ENCODE data around the gene LRRC32. TPM values are rescaled to one million over a fixed set of nuclear protein-coding genes. Genes with fewer than 3 reads are reported as not detected.
"Not testable (repeated sequence)": the region's sequence is repeated elsewhere in the genome, so short reads cannot be mapped to it uniquely, and the experiment has no call there.

LRRC32 gene
- total RNA-seq, 2 experiments from 2014 or later: 2.5 to 3.0 TPM

DNA sequence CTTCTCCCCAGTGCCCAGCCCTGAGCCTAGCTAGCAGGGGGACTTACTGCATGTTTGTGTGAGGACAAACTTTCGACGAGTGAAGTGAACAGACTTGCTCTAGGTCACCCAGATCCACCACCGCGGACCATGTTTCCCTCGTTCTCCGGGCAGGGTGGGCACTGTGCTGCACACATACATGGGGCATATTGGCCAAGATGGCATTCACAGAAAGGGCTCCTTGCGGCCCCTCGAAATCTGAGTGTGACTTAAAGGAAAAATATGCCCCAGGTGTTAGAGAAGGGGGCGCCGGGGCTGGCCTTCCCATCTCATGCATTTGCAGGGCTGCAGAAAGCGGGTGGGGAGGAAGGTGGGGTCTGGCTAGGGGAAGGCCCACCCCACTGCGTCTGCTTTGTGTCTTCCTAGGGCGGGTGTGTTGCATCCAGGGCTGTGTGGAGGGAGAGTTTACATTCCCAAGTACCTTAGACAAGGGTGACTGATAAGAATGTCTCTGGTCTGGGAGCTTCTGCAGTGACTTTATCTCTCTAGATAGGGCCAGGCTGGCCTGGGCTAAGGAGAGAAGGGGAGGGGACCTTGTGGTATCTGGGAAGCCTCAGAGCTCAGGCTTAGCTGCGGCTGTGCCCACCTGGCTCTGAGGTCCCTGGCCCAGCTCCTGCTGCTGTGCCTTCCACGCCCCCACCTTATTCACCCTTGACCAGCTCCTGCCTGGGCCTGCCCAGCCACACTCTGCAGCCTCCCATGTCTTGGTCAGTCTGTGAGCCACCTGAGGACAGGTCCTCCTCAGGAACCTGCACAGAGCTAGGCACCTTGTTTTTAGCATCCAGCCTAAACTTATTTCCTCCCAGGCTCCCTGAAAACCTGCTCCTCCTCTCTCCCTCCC is 45.8 kb downstream of the LRRC32 start:
- peaks cover 24% of the 10 kb centered on the region for H3K4me1 Mint-ChIP-seq (ENCODE audit: low read depth)
- no peak overlapping the region for H3K4me3 Mint-ChIP-seq
- CTCF ChIA-PET: no interaction called here
- no peaks in the 10 kb centered on the region for H3K27me3 Mint-ChIP-seq (ENCODE audit: low read depth)
- H3K9me3 Mint-ChIP-seq: peaks cover 12% of the 10 kb centered on the region
- DNase-seq: no peak
- H3K27ac Mint-ChIP-seq: no peak overlapping the region
- intact Hi-C loops (cut with micrococcal nuclease): no loop called here
- peaks cover 6% of the 10 kb centered on the region for H3K36me3 Mint-ChIP-seq (ENCODE audit: low read depth)

DNA sequence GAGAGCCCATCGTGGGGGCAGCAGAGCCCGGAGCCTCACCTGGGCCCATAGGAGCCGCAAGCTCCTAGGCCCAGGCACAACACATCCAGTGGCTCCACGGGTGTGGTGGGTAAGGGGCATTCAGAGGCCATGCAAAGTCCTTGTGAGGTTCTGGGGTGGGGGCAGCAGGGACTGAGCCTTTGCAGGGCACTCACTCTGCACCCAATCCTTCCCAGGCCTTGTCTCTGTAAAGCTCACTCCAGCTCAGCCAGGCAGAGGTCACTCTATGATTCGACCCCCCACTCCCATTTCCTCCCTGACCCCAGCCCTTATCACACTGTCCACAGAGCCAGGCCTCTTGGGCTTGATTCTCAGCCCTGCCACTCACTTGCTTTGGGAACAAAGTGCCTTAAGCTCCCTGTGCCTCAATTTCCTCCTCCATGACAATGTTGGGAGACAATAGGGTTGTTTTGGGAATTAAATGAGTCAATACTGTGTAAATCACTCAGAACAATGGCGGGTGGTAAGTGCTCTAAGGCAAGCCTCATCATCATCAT is 46.6 kb downstream of the LRRC32 start:
- Mint-ChIP-seq H3K4me1 (ENCODE audit: low read depth) (peaks cover 17% of the 10 kb centered on the region), H3K27me3 (ENCODE audit: low read depth) (no peaks in the 10 kb centered on the region), H3K4me3 (no peak overlapping the region), H3K36me3 (ENCODE audit: low read depth) (peaks cover 6% of the 10 kb centered on the region), H3K9me3 (peaks cover 12% of the 10 kb centered on the region), H3K27ac (no peak overlapping the region)
- intact Hi-C loops (cut with micrococcal nuclease): no loop called here
- CTCF ChIA-PET: no interaction called here
- no peak for DNase-seq

DNA sequence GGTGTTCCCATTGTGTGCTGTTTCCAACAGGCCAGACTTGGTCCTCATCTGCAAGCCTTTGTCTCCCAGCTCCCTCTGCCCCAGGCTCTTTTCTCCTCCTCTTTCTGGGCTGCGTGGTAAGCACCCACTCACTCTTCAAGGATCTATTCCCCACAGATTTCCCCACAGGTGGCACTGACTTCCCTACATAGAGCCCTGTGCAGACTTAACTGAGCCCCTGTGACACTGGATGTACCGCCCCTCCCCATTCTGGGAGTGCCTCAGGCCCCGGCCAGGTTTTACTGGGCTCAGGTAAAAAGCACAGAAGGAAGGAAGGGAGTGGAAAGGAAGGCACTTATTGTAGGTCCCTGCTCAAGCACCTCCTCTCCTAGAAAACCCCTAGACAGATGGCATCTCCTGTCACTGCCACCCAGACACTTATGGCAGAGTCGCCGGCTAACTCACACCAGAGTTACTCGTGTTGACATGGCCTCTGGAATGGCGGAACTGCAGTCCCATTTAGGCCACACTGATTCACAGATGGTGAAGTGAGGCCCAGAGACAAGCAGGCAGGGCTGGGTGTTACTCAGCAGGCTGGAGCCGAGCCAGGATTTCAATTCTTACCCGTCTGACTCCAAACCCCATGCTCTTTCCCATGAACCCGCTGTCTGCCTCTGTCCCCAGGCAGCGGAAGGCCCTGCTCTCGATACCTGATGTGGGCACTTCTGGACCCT is 47.2 kb downstream of the LRRC32 start:
- DNase-seq: no peak
- intact Hi-C loops (cut with micrococcal nuclease): no loop called here
- peaks cover 15% of the 10 kb centered on the region for H3K9me3 Mint-ChIP-seq
- no peaks in the 10 kb centered on the region for H3K27me3 Mint-ChIP-seq (ENCODE audit: low read depth)
- H3K27ac Mint-ChIP-seq: no peak overlapping the region
- H3K4me1 Mint-ChIP-seq (ENCODE audit: low read depth): peaks cover 13% of the 10 kb centered on the region
- CTCF ChIA-PET: interaction anchor here (0.6 kb wide), 1 partner anchor 234 kb away, joined by 4 read pairs; no protein-coding TSS in a partner anchor
- H3K36me3 Mint-ChIP-seq (ENCODE audit: low read depth): peaks cover 6% of the 10 kb centered on the region
- H3K4me3 Mint-ChIP-seq: no peak overlapping the region

DNA sequence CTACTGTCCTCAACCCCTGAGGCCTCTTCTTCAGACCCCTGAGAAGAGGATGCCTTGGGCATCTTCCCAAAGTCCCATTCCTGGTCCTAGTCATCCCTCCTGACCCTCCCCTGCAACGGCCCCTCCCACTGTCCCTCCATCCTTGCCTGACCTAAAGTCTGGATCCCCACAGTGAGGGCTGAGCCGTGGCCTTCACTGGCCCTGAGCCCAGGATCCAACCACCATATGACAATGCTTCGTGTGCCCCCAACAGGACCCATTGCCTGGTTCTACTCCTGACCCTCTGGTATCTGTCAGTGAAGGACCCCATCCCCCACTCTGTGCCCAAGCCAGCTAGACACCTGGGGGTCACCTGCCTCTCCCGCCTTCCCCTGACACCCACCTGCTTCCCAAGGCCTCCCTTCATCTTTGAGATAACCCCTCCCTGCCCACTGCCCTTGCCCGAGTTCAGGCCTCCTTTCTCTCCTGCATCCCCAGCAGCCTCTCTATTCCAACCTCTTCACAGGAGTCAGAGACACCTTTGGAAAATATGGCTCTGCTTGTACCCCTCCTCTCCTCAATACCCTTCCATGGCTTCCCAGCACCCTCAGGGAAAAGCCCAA is 48.0 kb downstream of the LRRC32 start:
- Mint-ChIP-seq H3K4me3 (no peak overlapping the region), H3K27me3 (ENCODE audit: low read depth) (no peaks in the 10 kb centered on the region), H3K27ac (no peak overlapping the region), H3K36me3 (ENCODE audit: low read depth) (peaks cover 6% of the 10 kb centered on the region), H3K4me1 (ENCODE audit: low read depth) (peaks cover 7% of the 10 kb centered on the region), H3K9me3 (peaks cover 17% of the 10 kb centered on the region)
- CTCF ChIA-PET: interaction anchor here (0.6 kb wide), 1 partner anchor 233 kb away, joined by 4 read pairs; no protein-coding TSS in a partner anchor
- intact Hi-C loops (cut with micrococcal nuclease): no loop called here
- no peak for DNase-seq

DNA sequence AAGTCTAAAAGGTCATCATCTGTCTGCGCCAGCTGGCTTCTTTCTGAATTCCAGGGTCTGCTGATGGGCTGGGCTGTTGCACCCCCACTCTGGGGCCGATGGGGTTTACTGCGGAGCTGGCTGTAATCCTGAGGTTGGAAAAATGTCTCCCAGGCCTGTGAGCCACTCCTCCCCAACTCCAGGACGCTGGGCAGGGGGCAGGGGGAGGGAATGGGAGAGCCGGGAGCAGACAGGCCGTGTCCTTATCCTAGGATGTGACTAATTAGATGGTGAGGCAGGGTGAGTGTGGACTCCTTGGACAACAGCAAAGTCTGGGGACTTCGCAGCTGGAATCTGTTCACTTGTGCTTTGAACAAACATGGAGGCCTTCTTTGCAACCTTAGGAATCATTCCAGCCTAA is 48.7 kb downstream of the LRRC32 start:
- H3K9me3 Mint-ChIP-seq: peaks cover 17% of the 10 kb centered on the region
- H3K27me3 Mint-ChIP-seq (ENCODE audit: low read depth): no peaks in the 10 kb centered on the region
- no peak overlapping the region for H3K4me3 Mint-ChIP-seq
- H3K4me1 Mint-ChIP-seq (ENCODE audit: low read depth): peaks cover 2% of the 10 kb centered on the region
- DNase-seq: no peak
- peaks cover 6% of the 10 kb centered on the region for H3K36me3 Mint-ChIP-seq (ENCODE audit: low read depth)
- no peak overlapping the region for H3K27ac Mint-ChIP-seq
- CTCF ChIA-PET: no interaction called here
- intact Hi-C loops (cut with micrococcal nuclease): no loop called here

DNA sequence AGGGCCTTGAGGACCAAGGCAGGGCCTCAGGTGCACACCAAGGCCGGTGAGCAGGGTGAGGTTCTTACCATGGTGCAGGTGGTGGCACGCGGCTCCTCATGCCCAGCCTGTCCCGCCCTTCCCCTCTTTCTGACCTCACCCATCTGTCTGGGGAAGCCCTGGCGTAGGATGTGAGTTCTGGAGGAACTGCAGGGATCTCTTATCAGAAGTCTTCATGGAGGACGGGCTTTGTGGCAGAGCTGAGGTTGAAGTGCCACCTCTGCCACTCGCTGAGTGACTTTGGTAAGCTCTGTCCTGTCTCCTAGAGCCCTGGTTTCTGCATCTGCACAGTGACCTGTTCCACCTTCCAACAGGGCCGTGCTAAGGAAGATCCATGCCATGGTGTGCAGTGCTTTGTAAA is 49.1 kb downstream of the LRRC32 start:
- intact Hi-C loops (cut with micrococcal nuclease): no loop called here
- Mint-ChIP-seq H3K36me3 (ENCODE audit: low read depth) (peaks cover 6% of the 10 kb centered on the region), H3K4me1 (ENCODE audit: low read depth) (no peaks in the 10 kb centered on the region), H3K9me3 (peaks cover 17% of the 10 kb centered on the region), H3K27ac (no peak overlapping the region), H3K27me3 (ENCODE audit: low read depth) (no peaks in the 10 kb centered on the region), H3K4me3 (no peak overlapping the region)
- CTCF ChIA-PET: no interaction called here
- no peak for DNase-seq

DNA sequence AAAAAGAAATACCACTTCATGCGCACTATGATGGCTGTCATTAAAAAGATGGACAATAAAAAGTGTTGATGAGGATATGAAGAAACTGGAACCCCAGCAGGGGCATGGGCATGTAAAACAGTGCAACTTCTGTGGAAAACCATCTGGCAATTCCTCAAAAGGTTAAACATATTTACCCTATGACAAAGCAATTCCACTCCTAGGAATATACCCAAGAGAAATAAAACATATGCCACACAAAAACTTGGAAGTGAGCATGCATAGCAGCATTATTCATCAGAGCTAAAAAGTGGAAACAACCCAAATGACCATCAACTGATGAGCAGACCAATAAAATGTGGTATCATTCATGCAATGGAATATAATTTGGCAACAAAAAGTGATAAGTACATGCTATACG is 50.1 kb downstream of the LRRC32 start:
- intact Hi-C loops (cut with micrococcal nuclease): no loop called here
- Mint-ChIP-seq H3K9me3 (peaks cover 9% of the 10 kb centered on the region), H3K4me1 (ENCODE audit: low read depth) (no peaks in the 10 kb centered on the region), H3K4me3 (no peak overlapping the region), H3K27ac (no peak overlapping the region), H3K36me3 (ENCODE audit: low read depth) (peaks cover 3% of the 10 kb centered on the region), H3K27me3 (ENCODE audit: low read depth) (no peaks in the 10 kb centered on the region)
- CTCF ChIA-PET: no interaction called here
- no peak for DNase-seq

DNA sequence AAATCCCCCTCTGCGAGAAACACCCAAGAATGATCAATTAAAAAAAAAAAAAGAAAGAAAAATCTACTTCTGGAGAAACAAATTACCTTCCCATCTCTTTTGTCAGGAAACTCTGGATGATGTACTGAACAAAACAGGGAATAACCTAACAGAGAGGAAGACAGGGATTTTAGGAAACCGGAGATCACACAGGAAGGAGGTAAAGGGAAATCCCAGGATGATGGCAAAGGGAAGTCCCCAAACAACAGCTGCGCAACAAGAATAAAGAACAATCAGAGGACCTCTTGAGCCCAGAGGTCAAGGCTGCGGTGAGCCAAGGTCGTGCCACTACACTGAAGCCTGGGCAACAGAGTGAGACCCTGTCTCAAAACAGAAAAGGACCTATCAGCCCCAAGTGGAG is 50.7 kb downstream of the LRRC32 start:
- H3K36me3 Mint-ChIP-seq (ENCODE audit: low read depth); H3K4me1 Mint-ChIP-seq (ENCODE audit: low read depth); H3K27me3 Mint-ChIP-seq (ENCODE audit: low read depth); H3K9me3 Mint-ChIP-seq; intact Hi-C loops (cut with micrococcal nuclease); DNase-seq; H3K4me3 Mint-ChIP-seq; H3K27ac Mint-ChIP-seq; CTCF ChIA-PET: not testable (repeated sequence)

DNA sequence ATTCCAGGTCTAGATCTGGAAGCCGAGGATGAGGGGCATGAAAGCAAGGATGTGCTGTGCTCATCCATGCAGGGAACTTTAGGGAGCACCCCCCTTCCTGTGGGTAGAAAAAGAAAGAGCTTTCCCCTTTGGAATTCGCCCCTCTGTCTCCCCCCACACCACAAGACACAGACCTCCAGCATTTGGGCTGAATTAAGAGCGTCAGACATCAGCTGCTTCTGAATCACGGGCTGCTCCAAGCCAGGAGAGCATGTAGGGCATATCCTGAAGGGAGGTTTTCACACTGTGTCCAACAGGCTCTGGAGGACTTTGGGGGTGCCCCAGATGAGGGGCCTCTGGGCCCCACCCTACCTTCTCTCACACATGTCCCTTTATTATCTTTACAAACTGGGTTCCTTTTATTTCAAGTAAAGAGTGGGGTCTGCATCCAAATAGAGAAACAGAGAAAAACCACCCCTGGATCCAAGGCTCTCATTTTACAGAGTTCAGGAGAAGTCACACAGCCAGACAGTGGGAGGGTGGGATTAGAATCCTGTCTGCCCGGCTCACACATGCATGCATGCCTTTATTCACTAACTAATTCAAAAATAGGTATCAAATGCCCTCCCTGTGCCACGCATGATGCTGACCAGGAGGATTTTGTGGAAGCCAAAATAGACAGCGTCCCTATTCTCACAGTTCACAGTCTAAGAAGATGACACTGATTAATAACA is 52.8 kb downstream of the LRRC32 start:
- CTCF ChIA-PET: no interaction called here

DNA sequence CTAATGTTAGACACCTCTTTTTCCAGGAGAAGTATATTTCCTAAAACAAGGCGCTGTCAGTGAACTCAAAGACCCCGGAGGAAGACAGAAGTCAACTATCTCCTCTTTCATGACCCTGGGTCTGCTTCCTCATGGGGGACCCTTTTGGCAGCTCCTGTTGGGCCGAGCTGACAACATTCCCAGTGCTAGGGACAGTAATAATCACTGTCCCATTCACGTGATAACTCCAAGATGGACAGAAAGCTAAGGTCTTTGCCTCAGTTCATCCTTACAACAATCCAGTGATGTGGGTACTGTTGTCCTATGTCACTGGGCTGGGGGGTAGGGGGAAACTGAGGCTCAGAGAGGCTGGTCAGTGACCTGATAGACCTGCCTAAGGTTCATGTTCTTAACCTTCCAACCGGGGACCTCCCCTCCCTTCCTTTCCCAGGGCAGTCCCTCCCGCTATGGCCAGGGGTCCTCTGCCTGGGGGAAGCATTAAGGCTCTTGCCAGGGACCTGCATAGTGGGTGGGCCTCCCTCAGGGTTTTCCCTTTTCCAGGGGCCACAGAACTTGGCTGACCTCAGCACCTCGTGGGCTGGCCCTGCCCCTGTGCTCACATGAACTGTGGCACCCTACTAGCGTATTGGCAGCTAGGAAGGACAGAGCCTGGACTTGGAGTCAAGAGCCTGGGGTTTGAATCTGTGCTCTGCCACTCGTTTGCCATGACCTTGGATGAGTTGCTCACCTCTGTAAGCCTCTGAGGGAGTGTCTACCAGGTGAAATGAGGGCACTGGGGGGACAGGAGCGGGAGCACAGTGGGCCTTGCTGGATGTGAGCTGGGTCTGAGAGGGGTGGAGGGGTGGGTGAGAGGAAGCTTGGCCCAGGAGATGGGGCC is 53.6 kb downstream of the LRRC32 start:
- no peak overlapping the region for H3K4me3 Mint-ChIP-seq
- no peaks in the 10 kb centered on the region for H3K36me3 Mint-ChIP-seq (ENCODE audit: low read depth)
- H3K27me3 Mint-ChIP-seq (ENCODE audit: low read depth): no peaks in the 10 kb centered on the region
- no peak for DNase-seq
- intact Hi-C loops (cut with micrococcal nuclease): no loop called here
- CTCF ChIA-PET: no interaction called here
- H3K9me3 Mint-ChIP-seq: peaks cover 5% of the 10 kb centered on the region
- H3K4me1 Mint-ChIP-seq (ENCODE audit: low read depth): no peaks in the 10 kb centered on the region
- H3K27ac Mint-ChIP-seq: no peak overlapping the region

More for the DNA sequence above, 52.8 kb downstream of the LRRC32 start:
- peaks cover 5% of the 10 kb centered on the region for H3K9me3 Mint-ChIP-seq
- H3K4me3 Mint-ChIP-seq: no peak overlapping the region
- H3K4me1 Mint-ChIP-seq (ENCODE audit: low read depth): no peaks in the 10 kb centered on the region
- intact Hi-C loops (cut with micrococcal nuclease): no loop called here
- no peaks in the 10 kb centered on the region for H3K27me3 Mint-ChIP-seq (ENCODE audit: low read depth)
- no peak overlapping the region for H3K27ac Mint-ChIP-seq
- no peak for DNase-seq
- no peaks in the 10 kb centered on the region for H3K36me3 Mint-ChIP-seq (ENCODE audit: low read depth)

DNA sequence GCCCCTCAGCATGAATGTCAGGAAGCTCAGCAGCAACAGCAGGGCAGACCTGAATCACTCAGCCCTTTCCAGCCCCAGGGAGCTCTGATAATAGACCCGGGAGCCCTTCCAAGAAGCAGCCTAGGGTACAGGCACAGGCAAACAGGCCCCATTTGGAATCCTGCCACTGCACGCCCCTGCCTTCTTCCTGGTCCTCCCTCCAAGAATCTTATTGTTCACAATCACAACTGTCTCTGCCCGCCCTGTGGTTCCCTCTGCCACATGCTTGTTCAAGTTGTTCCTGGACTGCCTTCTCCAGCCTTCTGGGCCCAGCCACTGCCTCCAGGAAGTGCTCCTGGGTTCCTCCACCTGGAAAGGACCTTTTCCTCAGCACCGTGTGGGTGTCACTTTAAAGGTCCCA is 54.6 kb downstream of the LRRC32 start:
- no peaks in the 10 kb centered on the region for H3K36me3 Mint-ChIP-seq (ENCODE audit: low read depth)
- CTCF ChIA-PET: no interaction called here
- no peak overlapping the region for H3K27ac Mint-ChIP-seq
- H3K27me3 Mint-ChIP-seq (ENCODE audit: low read depth): no peaks in the 10 kb centered on the region
- DNase-seq: no peak
- peaks cover 5% of the 10 kb centered on the region for H3K9me3 Mint-ChIP-seq
- intact Hi-C loops (cut with micrococcal nuclease): no loop called here
- no peaks in the 10 kb centered on the region for H3K4me1 Mint-ChIP-seq (ENCODE audit: low read depth)
- H3K4me3 Mint-ChIP-seq: no peak overlapping the region
